HepG2 (cell line): ENCODE results near the gene TXNDC11. TPM values are rescaled to one million over a fixed set of nuclear protein-coding genes. Genes with fewer than 3 reads are reported as not detected.

Source experiments
- AGO2 ChIP-seq: fragments of 200-400 bp; formaldehyde crosslinking; optimal IDR thresholded peaks from 2 replicates; pipeline ENCODE3; 2017; ENCODE audit warnings: mild to moderate bottlenecking, low read depth, low read length, moderate library complexity
- EP300 ChIP-seq, 3 experiments: sonication (generic) in 1 of 3; formaldehyde crosslinking in 1 of 3; IDR thresholded peaks; 2 replicates each; pipeline versions ENCODE4 v1.5.1 to v1.6.1; 2011 to 2020; ENCODE audit warnings: low read depth in 2 of 3, low read length in 2 of 3, borderline replicate concordance in 1 of 3, improper control_type of control experiment in 1 of 3, mild to moderate bottlenecking in 1 of 3, missing genetic modification reagents in 1 of 3, moderate library complexity in 1 of 3
- ETV6 ChIP-seq: sonication (generic); formaldehyde crosslinking; conservative IDR thresholded peaks from 2 replicates; pipeline ENCODE4 v1.4.0; 2020; ENCODE audit warnings: missing genetic modification reagents
- FOXK2 ChIP-seq: fragments of 450-650 bp; IDR thresholded peaks from 2 replicates; pipeline ENCODE4 v1.6.1; 2016
- HINFP ChIP-seq: sonication (generic); formaldehyde crosslinking; IDR thresholded peaks from 2 replicates; pipeline ENCODE4 v1.4.0; 2020; ENCODE audit warnings: low read depth, mild to moderate bottlenecking, missing genetic modification reagents
- MBD4 ChIP-seq: IDR thresholded peaks from 2 replicates; pipeline ENCODE4 v1.6.1; 2012; ENCODE audit warnings: low read length, inconsistent platforms, borderline replicate concordance
- MED8 ChIP-seq: sonication (generic); formaldehyde crosslinking; IDR thresholded peaks from 2 replicates; pipeline ENCODE4 v1.8.1; 2023; ENCODE audit warnings: mild to moderate bottlenecking, missing genetic modification reagents; ENCODE audit not compliant: insufficient replicate concordance
- NFE2L2 ChIP-seq: fragments of 150-350 bp; IDR thresholded peaks from 2 replicates; pipeline ENCODE4 v1.6.1; 2014; ENCODE audit warnings: low read length
- ONECUT2 ChIP-seq: sonication (generic); formaldehyde crosslinking; IDR thresholded peaks from 2 replicates; pipeline ENCODE4 v1.4.0; 2020; ENCODE audit warnings: missing genetic modification reagents
- PBX3 ChIP-seq: sonication (generic); formaldehyde crosslinking; IDR thresholded peaks from 2 replicates; pipeline ENCODE4 v1.8.1; 2023; ENCODE audit warnings: missing genetic modification reagents, inconsistent platforms, borderline replicate concordance
- RAD21 ChIP-seq: fragments of 450-650 bp; formaldehyde crosslinking; IDR thresholded peaks from 2 replicates; pipeline ENCODE4 v1.5.0; 2020; ENCODE audit warnings: mild to moderate bottlenecking
- SIX4 ChIP-seq: sonication (generic); formaldehyde crosslinking; IDR thresholded peaks from 2 replicates; pipeline ENCODE4 v1.4.0; 2020; ENCODE audit warnings: missing genetic modification reagents
- SPEN ChIP-seq: sonication (generic); formaldehyde crosslinking; IDR thresholded peaks from 2 replicates; pipeline ENCODE4 v1.5.1; 2020; ENCODE audit warnings: low read depth, mild to moderate bottlenecking, missing genetic modification reagents
- TBX3 ChIP-seq: fragments of 450-650 bp; IDR thresholded peaks from 2 replicates; pipeline ENCODE4 v1.6.1; 2017; ENCODE audit warnings: antibody characterized with exemption, mild to moderate bottlenecking, inconsistent platforms, borderline replicate concordance
- U2AF1 ChIP-seq: fragments of 200-400 bp; formaldehyde crosslinking; optimal IDR thresholded peaks from 2 replicates; pipeline ENCODE3; 2017; ENCODE audit warnings: mild to moderate bottlenecking, low read depth, low read length
- ZBTB20 ChIP-seq: sonication (generic); formaldehyde crosslinking; IDR thresholded peaks from 2 replicates; pipeline ENCODE4 v1.8.1; 2023; ENCODE audit warnings: missing genetic modification reagents, low read depth, mild to moderate bottlenecking, borderline replicate concordance
- ZNF142 ChIP-seq: sonication (generic); formaldehyde crosslinking; IDR thresholded peaks from 2 replicates; pipeline ENCODE4 v1.4.0; 2020; ENCODE audit warnings: missing genetic modification reagents
- ZNF878 ChIP-seq: sonication (generic); formaldehyde crosslinking; IDR thresholded peaks from 2 replicates; pipeline ENCODE4 v1.8.1; 2023; ENCODE audit warnings: mild to moderate bottlenecking, missing genetic modification reagents, moderate library complexity
- polyA plus RNA-seq, 8 experiments: library from polyadenylated mRNA; depleted of rRNA in 3 of 8; stranded (reverse) in 7 of 8; unstranded in 1 of 8; fragments of >200 nt; fragmentation: Illumina TruSeq in 4 of 8; extraction: Trizol in 4 of 8; gene quantifications; 2 replicates each; pipeline versions ENCODE4 v1.2.1 to v1.2.3, GENCODE V29; 2011 to 2016; ENCODE audit warnings: low read depth in 4 of 8, missing spikeins in 1 of 8, mixed read lengths in 1 of 8; ENCODE audit not compliant: insufficient read depth in 1 of 8
- total RNA-seq, 5 experiments: library from RNA; depleted of rRNA; stranded (reverse); fragments of >200 nt; fragmentation: Illumina TruSeq; extraction: Trizol; gene quantifications; 2 replicates each; pipeline ENCODE4 v1.2.3, GENCODE V29; 2016; ENCODE audit warnings: low read depth in 1 of 5

Gene TXNDC11
- total and polyA plus RNA-seq, 2 of the 13 experiments (the other 11 are each of a cell fraction or from before 2014, with no cell fraction given) = 74.9 to 123 TPM

GRCh38 chr16:11675561-11676511, 66.8 kb downstream of the TXNDC11 start (continued):
- TF ChIP-seq ZNF142 (CRISPR knock-in tag) (no peak), SPEN (CRISPR knock-in tag) (peak; percentile 48; the same call in 1 of the 2 replicates), SIX4 (CRISPR knock-in tag) (no peak), FOXK2 (no peak), NFE2L2 (no peak), TBX3 (no peak), MBD4 (no peak), ETV6 (CRISPR knock-in tag) (peak; percentile 63; the same call in 1 of the 2 replicates), AGO2 (peak; percentile 94), HINFP (CRISPR knock-in tag) (no peak), ONECUT2 (CRISPR knock-in tag) (no peak), RAD21 (CRISPR knock-in tag) (peak; percentile 68; the same call in 1 of the 2 replicates), MED8 (CRISPR knock-in tag) (no peak), ZBTB20 (CRISPR knock-in tag) (no peak), EP300 (IDR thresholded peaks at IDR 0.05; ENCODE audit: low read depth in 2 of 2, low read length in 2 of 2) (peak in 1 of 2 experiments; percentile 15; a peak in 1 of 4 replicates), EP300 (CRISPR knock-in tag; IDR thresholded peaks at IDR 0.05; ENCODE audit: borderline replicate concordance) (0 out of 2 replicates have a peak, but pooled peaks have one; percentile 56), U2AF1 (no peak), PBX3 (CRISPR knock-in tag) (no peak), ZNF878 (CRISPR knock-in tag) (no peak)
